ENCODE measurements around the gene PRKCH.

PRKCH gene

DNA sequence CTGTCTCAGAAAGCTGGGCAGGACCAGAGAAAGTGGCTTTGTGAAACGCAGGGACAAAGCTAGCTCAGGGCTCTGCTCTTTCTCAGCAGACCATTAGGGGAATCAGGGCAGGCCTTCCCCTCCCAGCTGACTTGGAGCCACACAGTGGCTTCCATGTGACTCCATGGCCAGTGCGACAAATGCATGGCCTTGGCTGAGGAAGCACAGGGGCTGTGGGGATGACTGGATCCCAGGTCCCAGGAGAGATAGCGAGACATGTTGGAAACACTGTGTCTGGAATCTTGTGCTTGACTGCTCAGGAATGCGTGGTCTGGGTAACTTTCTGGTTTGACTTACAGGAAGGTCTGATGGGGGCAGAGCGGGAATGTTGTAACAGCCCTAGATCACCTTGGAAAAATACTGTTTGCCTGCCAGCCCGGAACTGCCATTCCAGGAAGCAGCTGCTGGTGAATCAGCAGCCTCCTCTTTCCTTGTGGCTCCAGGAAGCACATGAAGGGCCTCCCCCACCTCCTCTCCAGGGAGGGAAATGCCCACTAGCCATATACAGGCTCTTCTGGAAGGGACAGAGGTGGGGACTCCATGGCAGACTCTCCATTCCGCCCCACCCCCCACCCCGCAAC is 240.4 kb downstream of the PRKCH start:
- DNase-seq (ENCODE audit: low read depth in 1 of 2, low spot score in 1 of 2) = no peak

DNA sequence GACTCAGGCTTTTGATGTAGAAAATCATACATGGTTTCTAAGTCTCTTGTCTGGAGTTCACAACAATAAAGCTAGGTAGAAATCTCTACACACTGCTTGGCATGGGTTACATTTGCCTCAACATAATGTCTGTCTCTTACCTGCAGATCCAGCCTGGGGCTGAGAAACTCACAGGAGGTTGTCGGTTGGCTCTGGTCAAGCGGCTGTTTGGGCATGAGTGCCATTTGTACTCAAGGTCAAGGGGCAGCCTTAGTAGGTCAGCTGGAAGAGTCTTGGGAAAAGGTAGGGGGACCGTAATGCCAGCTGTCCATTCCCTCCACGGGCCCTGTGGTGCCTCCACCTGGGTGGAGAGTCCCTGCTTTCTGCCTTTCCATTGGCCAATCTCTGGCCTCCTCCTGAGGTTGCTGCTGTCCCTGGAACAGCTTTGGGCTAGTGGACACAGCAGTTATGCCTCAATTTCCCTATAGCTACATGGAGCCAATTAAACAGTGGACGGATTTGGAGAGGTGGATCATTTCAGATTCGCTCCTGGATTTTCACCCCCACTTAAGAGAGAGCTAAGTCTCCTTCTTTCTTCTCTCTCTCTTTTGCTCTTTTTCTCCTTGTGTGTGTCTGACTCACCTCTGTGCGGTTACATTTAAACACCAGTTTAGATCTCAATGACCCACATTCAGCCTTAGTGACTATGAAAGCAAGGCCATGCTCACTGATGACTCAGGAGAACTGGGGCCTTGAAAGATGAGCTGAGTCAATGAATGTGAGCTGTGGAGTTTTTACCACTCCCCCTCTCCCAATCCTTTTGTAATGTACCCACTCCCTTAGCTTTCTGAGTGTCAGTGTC is 241.2 kb downstream of the PRKCH start:
- DNase-seq (ENCODE audit: low read depth in 1 of 2, low spot score in 1 of 2) = peak in 1 of 2 donors; percentile 49

DNA sequence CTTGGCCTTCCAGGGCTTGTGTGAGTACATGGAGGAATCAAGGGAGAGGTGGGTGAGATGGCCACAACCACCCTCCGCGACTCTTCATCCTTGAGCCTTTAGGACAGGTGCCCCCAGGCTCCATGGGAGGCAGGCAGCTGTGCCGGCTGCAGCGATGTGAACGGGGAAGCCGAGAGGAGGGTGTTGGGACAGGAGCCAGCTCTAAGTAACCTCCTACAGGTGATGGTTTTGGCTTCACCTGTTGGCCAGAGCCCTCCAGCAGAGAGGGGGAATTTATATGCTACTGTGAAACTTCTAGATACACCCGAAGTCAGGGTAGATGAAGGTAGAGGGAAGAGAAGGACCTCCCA is 241.8 kb downstream of the PRKCH start:
- DNase-seq (ENCODE audit: low read depth in 1 of 2, low spot score in 1 of 2) = no peak

DNA sequence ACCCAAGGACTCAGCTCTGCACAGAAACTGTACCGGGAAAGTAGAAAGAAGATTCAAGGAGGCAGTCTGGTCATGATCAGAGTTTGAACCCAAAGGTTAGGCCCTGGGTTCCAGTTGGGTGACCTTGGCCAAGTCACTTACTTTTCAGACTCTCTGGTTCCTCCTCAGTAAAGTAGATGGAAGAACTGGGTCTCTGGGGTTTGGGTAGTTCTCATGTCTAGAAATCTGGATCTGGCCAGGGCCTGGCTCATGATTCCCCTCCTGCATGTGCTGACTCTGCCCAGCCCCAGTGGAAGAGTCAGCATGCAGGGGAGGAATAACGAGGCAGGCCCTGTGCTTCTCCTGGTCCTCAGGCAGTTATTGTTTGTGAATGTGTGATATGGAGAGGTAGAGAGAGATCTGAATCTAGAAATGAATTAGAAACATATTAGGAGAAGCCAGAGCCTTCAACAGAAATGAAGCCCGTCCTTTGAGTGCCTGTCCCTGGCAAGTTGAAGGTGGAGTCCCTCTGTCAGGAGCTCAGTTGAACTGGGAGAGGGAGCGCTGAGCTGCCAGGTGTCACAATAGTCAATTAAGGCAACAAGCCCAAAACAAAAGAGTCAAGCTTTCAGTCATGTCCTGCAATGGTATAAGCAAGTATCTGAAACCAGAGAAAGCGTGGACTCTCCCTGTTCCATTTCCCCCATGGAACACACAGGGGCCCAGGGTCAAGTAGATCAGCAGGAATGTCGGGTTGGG is 242.7 kb downstream of the PRKCH start:
- DNase-seq (ENCODE audit: low read depth in 1 of 2, low spot score in 1 of 2) = no peak

GRCh38 chr14:61564618-61565091 is 243.3 kb downstream of the PRKCH start:
- no peak for DNase-seq (ENCODE audit: low read depth in 1 of 2, low spot score in 1 of 2)

DNA sequence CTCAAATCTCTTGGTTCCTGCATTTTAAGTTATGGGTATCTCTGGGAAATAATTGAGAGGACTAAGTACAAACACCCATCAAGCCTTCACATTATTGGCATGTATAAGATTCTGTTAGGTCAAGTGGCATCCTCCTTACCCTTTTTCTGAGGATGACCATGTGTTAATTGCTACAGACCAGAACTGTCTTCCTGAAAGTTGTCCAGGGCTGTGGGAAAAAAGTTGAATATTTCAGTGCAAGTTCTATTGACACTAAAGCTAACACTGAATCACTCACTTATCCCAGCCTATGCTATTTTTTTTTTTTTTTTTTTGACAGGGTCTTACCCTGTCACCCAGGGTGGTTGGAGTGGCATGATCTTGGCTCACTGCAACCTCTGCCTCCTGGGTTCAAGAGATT is 243.8 kb downstream of the PRKCH start:
- DNase-seq (ENCODE audit: low read depth in 1 of 2, low spot score in 1 of 2) = no peak

DNA sequence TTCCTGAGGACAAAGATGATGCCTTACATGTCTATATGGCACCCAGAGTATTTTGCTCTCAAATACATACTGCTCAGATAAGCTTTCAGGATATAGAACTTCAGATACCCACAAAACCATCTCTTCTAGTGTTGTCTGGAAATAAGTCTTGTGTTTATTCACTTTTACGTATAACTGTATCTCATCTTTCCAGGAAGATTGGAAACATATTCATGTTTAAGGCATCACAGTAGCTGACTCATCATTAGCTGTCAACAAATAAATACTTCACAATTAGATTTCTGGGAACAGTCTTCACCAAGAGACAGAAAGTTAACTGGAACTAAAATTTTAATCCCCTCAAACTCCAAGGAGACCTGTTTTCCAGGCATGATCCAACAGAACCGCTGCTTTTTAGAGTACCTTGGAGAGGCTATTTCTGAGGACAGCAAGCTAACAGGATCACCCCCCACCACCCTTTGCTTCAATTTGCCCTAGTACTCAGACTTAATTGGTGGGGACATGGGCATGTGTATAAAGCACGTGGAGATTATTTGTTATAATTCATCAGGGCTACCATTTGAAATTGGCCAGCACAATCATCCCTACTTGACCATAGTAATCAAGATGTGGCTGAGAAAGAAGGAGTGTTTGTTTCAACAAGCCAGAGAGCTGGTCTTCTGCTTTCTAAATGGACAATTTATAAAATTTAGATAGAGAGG is 244.6 kb downstream of the PRKCH start:
- no peak for DNase-seq (ENCODE audit: low read depth in 1 of 2, low spot score in 1 of 2)

DNA sequence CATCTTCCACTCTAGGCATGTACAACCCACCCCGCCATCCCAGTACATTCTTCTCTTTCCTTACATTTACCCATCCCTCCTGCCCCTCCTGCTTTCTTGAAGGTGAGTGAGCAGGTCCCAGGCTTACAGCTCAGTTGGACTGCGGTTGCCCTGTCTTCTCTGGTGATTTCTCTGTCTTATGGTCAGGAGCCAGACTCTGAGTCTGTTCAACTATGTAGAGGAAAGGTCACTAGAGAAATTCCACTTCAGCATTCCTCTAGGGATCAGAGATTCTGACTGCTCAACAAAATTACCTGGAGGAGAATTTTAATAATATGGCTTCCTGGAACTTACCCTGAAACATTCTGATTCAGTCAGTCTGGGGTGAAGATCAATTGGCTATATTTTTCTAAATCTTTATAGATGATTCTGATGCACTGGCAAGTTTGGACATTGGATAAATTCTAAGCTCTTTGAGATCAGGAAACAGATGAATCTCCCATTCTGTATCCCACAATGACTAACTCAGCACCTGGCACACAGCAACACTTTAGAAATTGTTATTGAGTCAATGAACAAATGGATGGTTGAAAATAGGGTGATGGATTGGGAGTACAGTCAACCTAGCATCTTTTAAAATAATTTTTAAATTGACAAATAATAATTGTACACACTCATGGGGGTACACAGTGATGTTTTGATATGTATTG is 245.3 kb downstream of the PRKCH start:
- DNase-seq (ENCODE audit: low read depth in 1 of 2, low spot score in 1 of 2) = no peak

DNA sequence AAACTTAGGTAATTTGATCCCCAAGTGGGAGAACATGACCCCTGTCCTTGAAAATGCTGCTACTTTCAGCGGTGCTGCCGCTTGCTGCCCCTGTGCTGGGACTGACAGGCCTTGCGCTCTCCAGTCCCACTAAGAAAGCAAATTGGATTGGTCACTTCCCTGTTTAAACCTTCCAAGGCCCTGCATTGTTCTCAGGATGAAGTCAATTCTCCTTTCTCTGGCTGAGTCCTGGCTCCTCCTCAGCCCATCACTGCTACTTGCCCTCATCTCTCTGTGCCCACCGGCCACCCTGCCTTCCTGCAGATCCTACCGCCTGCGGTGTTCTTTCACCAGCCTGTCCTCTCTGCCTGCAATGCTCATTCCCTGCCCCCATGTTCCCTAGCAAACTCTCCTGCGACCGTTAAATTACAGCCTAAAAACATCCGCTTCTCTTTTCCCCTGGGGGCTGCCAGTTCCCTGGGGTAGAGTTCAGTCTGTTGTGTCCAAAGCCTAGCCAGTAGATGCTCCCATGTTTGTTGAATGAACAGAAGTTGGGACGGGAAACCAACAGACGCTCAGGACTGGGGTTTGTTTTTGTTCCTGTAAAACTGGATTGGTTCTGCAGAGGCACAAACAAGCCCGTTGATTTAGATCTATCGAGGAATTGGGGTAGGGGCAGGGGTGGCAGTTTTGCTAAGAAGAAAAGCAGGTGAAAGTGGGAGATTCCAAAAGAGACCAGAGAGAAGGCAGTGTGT is 246.6 kb downstream of the PRKCH start:
- DNase-seq (ENCODE audit: low read depth in 1 of 2, low spot score in 1 of 2) = no peak

DNA sequence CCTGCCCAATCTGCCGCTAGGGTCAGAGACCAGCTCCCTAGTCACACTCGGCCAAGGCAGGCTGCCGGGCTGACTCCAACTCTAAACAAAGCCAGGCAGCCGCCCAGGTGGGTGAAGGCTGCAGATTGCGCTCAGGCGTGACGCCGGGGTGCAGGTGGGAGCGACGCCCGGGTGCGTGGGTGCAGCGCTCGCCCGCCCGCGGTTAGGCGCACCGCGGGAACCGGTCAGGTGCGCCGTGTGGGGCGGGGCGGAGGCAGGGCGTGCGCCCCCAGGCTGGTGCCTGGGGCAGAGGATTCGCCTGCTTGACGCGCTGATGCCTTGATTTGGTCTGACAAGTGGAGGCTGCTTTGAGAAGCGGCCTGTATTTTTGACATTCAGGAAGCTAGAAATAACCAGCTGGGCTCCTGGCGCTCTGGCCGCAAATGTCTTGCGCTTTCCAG is 247.2 kb downstream of the PRKCH start:
- no peak for DNase-seq (ENCODE audit: low read depth in 1 of 2, low spot score in 1 of 2)

GRCh38 chr14:61569308-61569707 is 247.9 kb downstream of the PRKCH start:
- no peak for DNase-seq (ENCODE audit: low read depth in 1 of 2, low spot score in 1 of 2)

GRCh38 chr14:61569812-61570548 is 248.6 kb downstream of the PRKCH start:
- DNase-seq (ENCODE audit: low read depth in 1 of 2, low spot score in 1 of 2) = peak in 1 of 2 donors; percentile 28

- no peak for DNase-seq (ENCODE audit: low read depth in 1 of 2, low spot score in 1 of 2)
Measured at GRCh38 chr14:61570549-61571290, 249.3 kb downstream of the PRKCH start.

DNA sequence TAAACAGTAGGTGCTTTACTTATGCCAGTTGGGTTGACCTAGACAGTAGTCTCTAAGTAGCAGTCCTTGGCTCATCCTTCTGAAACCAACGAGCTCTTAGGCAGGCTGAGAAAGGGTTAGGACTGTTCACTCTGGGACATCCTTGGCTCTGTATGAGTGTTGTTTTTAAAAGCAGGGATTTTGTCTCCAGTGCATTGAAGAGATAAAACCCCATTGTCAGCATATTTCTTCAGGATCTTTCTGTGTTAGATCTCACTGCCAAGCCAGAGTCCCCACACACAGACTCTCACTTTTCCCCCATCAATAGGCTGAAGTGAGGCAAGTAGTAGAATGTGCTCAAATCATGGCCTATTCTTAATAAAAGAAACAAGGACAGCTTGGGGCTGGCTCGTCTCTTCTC is 250.5 kb downstream of the PRKCH start:
- DNase-seq (ENCODE audit: low read depth in 1 of 2, low spot score in 1 of 2) = no peak

DNA sequence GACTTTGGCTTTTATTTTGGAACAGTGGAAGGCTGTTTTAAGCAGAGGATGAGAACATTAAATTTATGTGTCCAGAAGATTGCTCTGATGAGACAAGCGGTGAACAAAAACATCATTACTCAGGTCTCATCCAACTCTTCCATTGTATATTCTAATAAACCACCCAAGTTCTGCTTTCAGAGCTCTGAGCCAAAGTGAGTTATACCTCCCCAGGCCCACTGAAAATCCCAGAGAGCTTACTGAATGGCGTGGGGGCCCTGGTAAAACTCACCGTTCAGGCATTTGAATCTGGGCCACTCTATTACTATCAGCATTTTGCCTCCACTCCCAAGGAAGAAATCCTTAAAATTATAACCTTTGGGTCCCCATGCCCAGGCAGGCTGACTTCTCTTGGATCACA is 251.9 kb downstream of the PRKCH start:
- no peak for DNase-seq (ENCODE audit: low read depth in 1 of 2, low spot score in 1 of 2)

DNA sequence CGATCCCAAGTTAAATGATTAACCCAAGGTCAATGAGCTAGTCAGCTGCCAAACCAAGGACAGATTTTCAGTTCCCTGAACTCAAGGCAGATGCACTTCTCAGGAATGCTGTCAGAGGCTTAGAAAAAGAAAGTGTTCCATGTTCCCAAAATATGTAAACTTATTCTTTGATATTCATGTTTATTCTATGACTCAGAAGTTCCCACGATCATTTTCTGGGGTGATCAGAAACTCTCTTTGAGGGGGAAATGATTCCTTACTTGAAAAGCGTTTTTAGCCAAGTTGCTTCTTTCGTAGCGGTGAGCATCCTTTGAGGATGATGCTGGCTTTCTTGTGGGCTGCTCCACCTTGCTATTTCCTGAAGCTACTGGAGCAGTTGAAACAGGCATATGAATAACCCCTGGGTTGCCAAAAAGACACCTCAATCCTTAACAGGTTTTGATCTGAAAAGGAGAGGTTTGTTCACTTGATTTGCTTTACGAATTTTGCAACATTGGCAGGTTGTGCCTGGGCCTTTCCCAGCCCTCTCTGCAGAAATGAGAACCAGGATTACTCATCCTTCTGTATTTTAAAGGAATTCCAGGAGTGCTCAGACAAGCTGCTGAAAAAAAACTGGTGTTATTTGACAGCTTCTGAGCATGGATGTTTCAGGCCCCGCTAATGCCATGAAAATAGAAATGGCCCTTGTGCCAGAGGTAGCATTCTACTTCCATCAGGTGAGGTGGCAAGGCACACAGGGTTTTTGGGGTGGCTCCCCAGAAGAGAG is 252.6 kb downstream of the PRKCH start:
- DNase-seq (ENCODE audit: low read depth in 1 of 2, low spot score in 1 of 2) = no peak

GRCh38 chr14:61574514-61574807 is 253.1 kb downstream of the PRKCH start:
- DNase-seq (ENCODE audit: low read depth in 1 of 2, low spot score in 1 of 2) = no peak

DNA sequence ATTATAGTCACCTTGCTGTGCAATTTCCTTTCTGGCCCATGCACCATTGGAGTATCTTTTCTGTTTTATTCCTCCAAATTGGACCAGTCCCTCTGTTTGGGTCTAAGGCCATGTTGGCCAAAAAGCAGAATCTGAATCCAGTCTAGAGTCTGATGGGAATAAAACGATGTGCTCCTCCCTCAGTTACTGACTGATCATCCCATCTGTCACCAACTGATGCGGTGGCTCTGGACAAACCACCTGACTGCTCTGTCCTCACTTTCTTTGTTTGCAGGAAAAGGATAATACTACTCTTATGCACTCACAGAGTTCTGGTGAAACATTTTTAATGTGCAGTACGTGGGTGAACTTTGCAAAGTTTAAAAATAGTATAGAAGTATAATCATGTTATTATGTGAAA is 253.7 kb downstream of the PRKCH start:
- no peak for DNase-seq (ENCODE audit: low read depth in 1 of 2, low spot score in 1 of 2)
